ENCODE results near the gene HMGCL. TPM values are rescaled to one million over a fixed set of nuclear protein-coding genes. Genes with fewer than 3 reads are reported as not detected.
"Not testable (repeated sequence)": the region's sequence is repeated elsewhere in the genome, so short reads cannot be mapped to it uniquely, and the experiment has no call there.

Gene HMGCL
- total RNA-seq, 2 experiments from 2014 or later = 8.9 to 9.6 TPM

- Histone ChIP-seq H3K27ac (ENCODE audit: low read depth in 1 of 2, low read length in 2 of 2) (no peak overlapping the region), H3K36me3 (ENCODE audit: insufficient read depth, low read length) (no peaks in the 10 kb centered on the region), H3K4me3 (ENCODE audit: low read length) (no peak overlapping the region), H3K27me3 (ENCODE audit: control insufficient read depth in 1 of 2, insufficient read depth in 2 of 2, low read length in 2 of 2) (no peaks in the 10 kb centered on the region), H3K4me1 (ENCODE audit: insufficient read depth, low read length) (peaks cover 15% of the 10 kb centered on the region), H3K9me3 (ENCODE audit: control insufficient read depth in 1 of 2, insufficient read depth in 1 of 2, low read length in 2 of 2) (no peaks in the 10 kb centered on the region)
- no peaks in the 10 kb centered on the region for H3K27me3 Mint-ChIP-seq
- H3K9me3 Mint-ChIP-seq = no peaks in the 10 kb centered on the region
- ATAC-seq (ENCODE audit: poor library complexity) (no peak), DNase-seq (no peak)
- TF ChIP-seq, protein P1, sequence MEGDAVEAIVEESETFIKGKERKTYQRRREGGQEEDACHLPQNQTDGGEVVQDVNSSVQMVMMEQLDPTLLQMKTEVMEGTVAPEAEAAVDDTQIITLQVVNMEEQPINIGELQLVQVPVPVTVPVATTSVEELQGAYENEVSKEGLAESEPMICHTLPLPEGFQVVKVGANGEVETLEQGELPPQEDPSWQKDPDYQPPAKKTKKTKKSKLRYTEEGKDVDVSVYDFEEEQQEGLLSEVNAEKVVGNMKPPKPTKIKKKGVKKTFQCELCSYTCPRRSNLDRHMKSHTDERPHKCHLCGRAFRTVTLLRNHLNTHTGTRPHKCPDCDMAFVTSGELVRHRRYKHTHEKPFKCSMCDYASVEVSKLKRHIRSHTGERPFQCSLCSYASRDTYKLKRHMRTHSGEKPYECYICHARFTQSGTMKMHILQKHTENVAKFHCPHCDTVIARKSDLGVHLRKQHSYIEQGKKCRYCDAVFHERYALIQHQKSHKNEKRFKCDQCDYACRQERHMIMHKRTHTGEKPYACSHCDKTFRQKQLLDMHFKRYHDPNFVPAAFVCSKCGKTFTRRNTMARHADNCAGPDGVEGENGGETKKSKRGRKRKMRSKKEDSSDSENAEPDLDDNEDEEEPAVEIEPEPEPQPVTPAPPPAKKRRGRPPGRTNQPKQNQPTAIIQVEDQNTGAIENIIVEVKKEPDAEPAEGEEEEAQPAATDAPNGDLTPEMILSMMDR (IDR thresholded peaks at IDR 0.05) = no peak
- H3K4me1 Mint-ChIP-seq (ENCODE audit: low read depth) = peaks cover 20% of the 10 kb centered on the region
- no peak overlapping the region for H3K27ac Mint-ChIP-seq
- ChIA-PET CTCF (interaction anchor here (1.4 kb wide), 1 partner anchor 40 kb away, joined by 3 read pairs; the partner anchor contains the start of gene FUCA1), POLR2A (no interaction called here)
- intact Hi-C loops (cut with DNase I, micrococcal nuclease) = loop anchor here (5.0 to 10.0 kb wide), 2 partner anchors 40 to 1507 kb away; partner anchors contain the start of genes FUCA1 (in 1 of the 2) and TMEM50A (in 1 of the 2)
- H3K4me3 Mint-ChIP-seq = peak overlapping the region; percentile 46
- H3K36me3 Mint-ChIP-seq (ENCODE audit: low read depth) = peaks cover 9% of the 10 kb centered on the region
Observed at GRCh38 chr1:23827717-23828116, 2.5 kb upstream of the HMGCL start.

DNA sequence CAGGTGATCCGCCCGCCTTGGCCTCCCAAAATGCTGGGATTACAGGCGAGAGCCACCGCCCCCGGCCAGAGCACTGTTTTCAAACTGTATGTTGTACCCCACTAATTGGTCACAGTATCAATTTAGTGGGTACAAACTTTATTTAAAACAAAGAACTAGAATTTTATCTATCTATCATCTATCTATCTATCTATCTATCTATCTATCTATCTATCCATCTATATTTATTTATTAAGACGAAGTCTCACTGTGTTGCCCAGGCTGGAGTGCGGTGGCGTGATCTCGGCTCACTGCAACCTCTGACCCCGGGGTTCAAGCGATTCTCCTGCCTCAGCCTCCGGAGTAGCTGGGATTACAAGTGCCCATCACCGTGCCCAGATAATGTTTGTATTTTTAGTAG is 1.4 kb upstream of the HMGCL start:
- Mint-ChIP-seq H3K4me3 (peak overlapping the region; percentile 58), H3K4me1 (ENCODE audit: low read depth) (peaks cover 20% of the 10 kb centered on the region)
- peaks cover 15% of the 10 kb centered on the region for H3K4me1 ChIP-seq (ENCODE audit: insufficient read depth, low read length)
- ChIA-PET CTCF (interaction anchor here (1.0 kb wide), 1 partner anchor 36 kb away, joined by 5 read pairs; the partner anchor contains the start of gene LYPLA2), POLR2A (interaction anchor here (2.1 to 2.3 kb wide), 2 partner anchors 13 to 49 kb away, joined by 10 to 17 read pairs; partner anchors contain the start of gene PITHD1)
- not testable (repeated sequence) for H3K4me3 ChIP-seq (ENCODE audit: low read length); H3K27ac ChIP-seq (ENCODE audit: low read depth in 1 of 2, low read length in 2 of 2); H3K27me3 ChIP-seq (ENCODE audit: control insufficient read depth in 1 of 2, insufficient read depth in 2 of 2, low read length in 2 of 2); DNase-seq; H3K36me3 ChIP-seq (ENCODE audit: insufficient read depth, low read length); H3K27me3 Mint-ChIP-seq; H3K9me3 ChIP-seq (ENCODE audit: control insufficient read depth in 1 of 2, insufficient read depth in 1 of 2, low read length in 2 of 2); H3K27ac Mint-ChIP-seq; H3K9me3 Mint-ChIP-seq; H3K36me3 Mint-ChIP-seq (ENCODE audit: low read depth); ATAC-seq (ENCODE audit: poor library complexity)
- intact Hi-C loops (cut with DNase I, micrococcal nuclease) = loop anchor here (5.0 to 10.0 kb wide), 2 partner anchors 41 to 1508 kb away; partner anchors contain the start of genes FUCA1 (in 1 of the 2) and TMEM50A (in 1 of the 2)

DNA sequence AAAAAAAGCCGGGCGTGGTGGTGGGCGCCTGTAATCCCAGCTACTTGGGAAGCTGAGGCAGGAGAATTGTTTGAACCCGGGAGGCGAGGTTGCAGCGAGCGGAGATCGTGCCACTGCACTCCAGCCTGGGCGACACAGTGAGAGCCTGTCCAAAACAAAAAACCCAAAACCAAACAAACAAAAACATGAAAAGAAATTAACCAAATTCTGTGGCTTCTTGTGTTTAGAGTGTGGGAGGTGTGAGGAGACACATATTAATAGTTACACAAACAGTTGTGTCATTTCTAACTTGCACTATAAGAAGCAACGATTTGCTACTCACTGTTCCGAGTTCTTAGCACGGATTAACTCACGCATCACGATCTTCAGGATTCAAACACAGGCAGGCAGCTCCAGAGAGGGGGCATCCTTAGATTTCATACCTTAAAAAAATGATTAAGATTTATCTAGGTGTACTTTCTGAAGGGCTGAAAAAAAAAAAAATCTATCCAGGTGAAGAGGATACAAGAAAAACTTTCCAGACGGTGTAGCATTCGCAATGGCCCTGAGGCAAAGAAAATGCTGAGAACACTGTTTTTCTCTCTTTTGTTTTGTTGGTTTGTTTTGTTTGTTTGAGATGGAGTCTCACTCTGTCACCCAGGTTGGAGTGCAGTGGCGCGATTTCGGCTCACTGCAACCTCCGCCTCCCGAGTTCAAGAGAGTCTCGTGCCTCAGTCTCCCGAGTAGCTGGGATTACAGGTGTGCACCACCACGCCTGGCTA is 713 bp upstream of the HMGCL start:
- Histone ChIP-seq H3K27me3 (ENCODE audit: control insufficient read depth in 1 of 2, insufficient read depth in 2 of 2, low read length in 2 of 2) (no peaks in the 10 kb centered on the region), H3K4me3 (ENCODE audit: low read length) (peak overlapping the region; percentile 93), H3K27ac (ENCODE audit: low read depth in 1 of 2, low read length in 2 of 2) (peak overlapping the region; percentile 84 to 92), H3K9me3 (ENCODE audit: control insufficient read depth in 1 of 2, insufficient read depth in 1 of 2, low read length in 2 of 2) (no peaks in the 10 kb centered on the region), H3K4me1 (ENCODE audit: insufficient read depth, low read length) (peaks cover 15% of the 10 kb centered on the region), H3K36me3 (ENCODE audit: insufficient read depth, low read length) (no peaks in the 10 kb centered on the region)
- TF ChIP-seq, protein P1 (IDR thresholded peaks at IDR 0.05) = no peak
- DNase-seq (peak in 4 of 14 experiments; percentile 9 to 45 (median 36)), ATAC-seq (ENCODE audit: poor library complexity) (peak; percentile 19)
- Mint-ChIP-seq H3K4me3 (peak overlapping the region; percentile 96), H3K4me1 (ENCODE audit: low read depth) (peaks cover 20% of the 10 kb centered on the region), H3K27ac (peak overlapping the region; percentile 96), H3K27me3 (no peaks in the 10 kb centered on the region), H3K36me3 (ENCODE audit: low read depth) (peaks cover 9% of the 10 kb centered on the region), H3K9me3 (no peaks in the 10 kb centered on the region)
- CTCF ChIA-PET = interaction anchor here (0.9 to 5.5 kb wide), 4 partner anchors 15 to 134 kb away, joined by 3 to 44 read pairs (median 6); partner anchors contain the start of genes LYPLA2 and RPL11
- intact Hi-C loops (cut with DNase I, micrococcal nuclease) = loop anchor here (1.0 to 10.0 kb wide), 4 partner anchors 12 to 1509 kb away; partner anchors contain the start of genes FUCA1 (in 1 of the 2) and TMEM50A (in 1 of the 2)
- POLR2A ChIA-PET = interaction anchor here (0.6 to 2.3 kb wide), 16 partner anchors 13 to 1019 kb away, joined by 3 to 32 read pairs (median 3); partner anchors contain the start of genes ELOA, GALE, HNRNPR and PITHD1

Measured in CD4-positive, alpha-beta T cell (primary cell).